ENCODE measurements around the gene POLR3B. TPM values are rescaled to one million over a fixed set of nuclear protein-coding genes. Genes with fewer than 3 reads are reported as not detected.

Gene POLR3B
- 1 to 10 TPM; 5.7 to 7.9 (median 6.4) TPM for total RNA-seq

- Histone ChIP-seq H3K4me3 (peak within 1 kb of the TSS; percentile 55 to 71), H3K36me3 (no peaks in the 10 kb centered on the region), H3K27ac (peak within 1 kb of the TSS; percentile 60 to 95 (median 92)), H3K27me3 (no peaks in the 10 kb centered on the region), H3K9me3 (no peaks in the 10 kb centered on the region), H3K4me1 (peaks cover 4 to 23% (median 5%) of the 10 kb centered on the region in 3 donors)
- TF ChIP-seq EP300 (IDR thresholded peaks at IDR 0.05) (no peak), POLR2A (IDR thresholded peaks at IDR 0.05) (peak; percentile 66 to 75), POLR2AphosphoS5 (IDR thresholded peaks at IDR 0.05) (peak; percentile 78), CTCF (IDR thresholded peaks at IDR 0.05) (peak; percentile 77 to 92 (median 82))
- ATAC-seq: peak; percentile 97
- 0% methylated on average over 7 of the region's 63 CpGs; no CpG with 5 or more reads in 1 of the 2 donors for WGBS, 2 donors (ENCODE audit: low coverage in 1 of 2)
Measured at GRCh38 chr12:106357549-106358395, at the start of gene POLR3B. Gene POLR3B, plus strand, starts transcription at chr12:106357748. Its CDS starts 132 bp downstream, at chr12:106357880.

GRCh38 chr12:106308121-106308520 lies 49.4 kb upstream of the POLR3B start:
- H3K36me3 ChIP-seq: peaks cover 0 to 19% of the 10 kb centered on the region in 2 donors
- no peaks in the 10 kb centered on the region for H3K9me3 ChIP-seq
- TF ChIP-seq CTCF (IDR thresholded peaks at IDR 0.05) (no peak), EP300 (IDR thresholded peaks at IDR 0.05) (no peak), POLR2AphosphoS5 (IDR thresholded peaks at IDR 0.05) (no peak), POLR2A (IDR thresholded peaks at IDR 0.05) (no peak)
- no peaks in the 10 kb centered on the region for H3K27me3 ChIP-seq
- 78 to 80% methylated on average over 1 of the region's 1 CpG for WGBS, 2 donors (ENCODE audit: low coverage in 1 of 2)
- no peak overlapping the region for H3K4me3 ChIP-seq
- peaks cover 2 to 83% (median 16%) of the 10 kb centered on the region in 3 donors for H3K4me1 ChIP-seq
- peak overlapping the region in 1 of 4 donors; percentile 17 for H3K27ac ChIP-seq
- ATAC-seq: no peak

GRCh38 chr12:106308611-106309010 lies 48.9 kb upstream of the POLR3B start:
- no peak for ATAC-seq
- WGBS, 2 donors (ENCODE audit: low coverage in 1 of 2): 71 to 100% methylated on average over 1 of the region's 3 CpGs
- Histone ChIP-seq H3K27ac (no peak overlapping the region), H3K36me3 (peaks cover 0 to 23% of the 10 kb centered on the region in 2 donors), H3K9me3 (no peaks in the 10 kb centered on the region), H3K4me3 (no peak overlapping the region), H3K4me1 (peaks cover 2 to 80% (median 16%) of the 10 kb centered on the region in 3 donors), H3K27me3 (no peaks in the 10 kb centered on the region)
- TF ChIP-seq POLR2A (IDR thresholded peaks at IDR 0.05): no peak
- no peak for TF ChIP-seq CTCF (IDR thresholded peaks at IDR 0.05)
- TF ChIP-seq POLR2AphosphoS5 (IDR thresholded peaks at IDR 0.05): no peak
- no peak for TF ChIP-seq EP300 (IDR thresholded peaks at IDR 0.05)

- Histone ChIP-seq H3K4me1 (peaks cover 0 to 68% (median 11%) of the 10 kb centered on the region in 3 donors), H3K4me3 (no peak overlapping the region), H3K36me3 (peaks cover 0 to 34% of the 10 kb centered on the region in 2 donors), H3K27ac (no peak overlapping the region), H3K27me3 (no peaks in the 10 kb centered on the region), H3K9me3 (no peaks in the 10 kb centered on the region)
- no peak for TF ChIP-seq EP300 (IDR thresholded peaks at IDR 0.05)
- no peak for TF ChIP-seq CTCF (IDR thresholded peaks at IDR 0.05)
- no peak for TF ChIP-seq POLR2AphosphoS5 (IDR thresholded peaks at IDR 0.05)
- TF ChIP-seq POLR2A (IDR thresholded peaks at IDR 0.05): no peak
- 64 to 70% methylated on average over 3 of the region's 7 CpGs for WGBS, 2 donors (ENCODE audit: low coverage in 1 of 2)
- no peak for ATAC-seq
Measured at GRCh38 chr12:106309671-106310505, 47.7 kb upstream of the POLR3B start.
